ENCODE results near the gene GRM6.

GRM6 gene

GRCh38 chr5:178994580-178995340 lies at the start of gene GRM6:
Gene GRM6 (minus strand): TSS chr5:178995320. CDS start chr5:178994944, 376 bp downstream.
- no peak for DNase-seq

DNA sequence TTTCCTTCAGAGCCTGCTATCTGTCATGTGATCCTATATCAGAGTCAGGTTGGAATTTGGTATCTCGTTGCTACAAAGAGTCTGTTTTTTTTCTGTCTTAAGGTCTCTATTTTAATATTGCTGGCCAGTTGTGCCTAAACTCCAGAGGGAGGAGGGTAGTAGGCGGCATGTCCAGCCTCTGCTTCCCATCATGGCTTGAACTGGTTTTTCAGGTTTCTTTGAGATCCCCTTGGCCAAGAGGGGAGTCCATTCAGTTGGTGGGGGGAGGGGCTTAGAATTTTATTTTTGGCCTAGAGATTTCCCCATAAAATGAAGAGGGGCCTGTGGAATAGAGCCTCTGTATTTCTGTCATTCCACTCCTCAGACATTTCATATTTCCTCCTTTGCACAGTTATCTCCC lies 49.6 kb upstream of the GRM6 start:
- no peak for DNase-seq

DNA sequence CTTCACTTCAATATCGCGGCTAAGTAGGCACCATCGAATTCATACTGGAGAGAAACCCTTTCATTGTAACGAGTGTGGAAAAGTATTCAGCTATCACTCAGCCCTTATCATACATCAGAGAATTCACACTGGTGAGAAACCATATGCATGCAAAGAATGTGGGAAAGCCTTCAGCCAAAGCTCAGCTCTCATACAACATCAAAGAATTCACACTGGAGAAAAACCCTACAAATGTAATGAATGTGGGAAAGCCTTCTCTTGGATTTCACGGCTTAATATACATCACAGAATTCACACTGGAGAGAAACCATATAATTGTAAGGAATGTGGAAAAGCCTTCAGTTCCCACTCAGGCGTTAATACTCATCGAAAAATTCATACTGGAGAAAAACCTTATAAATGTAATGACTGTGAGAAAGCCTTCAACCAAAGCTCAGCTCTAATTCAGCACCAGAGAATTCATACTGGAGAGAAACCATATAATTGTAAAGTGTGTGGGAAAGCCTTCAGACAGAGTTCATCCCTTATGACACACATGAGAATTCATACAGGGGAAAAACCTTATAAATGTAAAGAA lies 38.0 kb upstream of the GRM6 start:
- DNase-seq: no peak

DNA sequence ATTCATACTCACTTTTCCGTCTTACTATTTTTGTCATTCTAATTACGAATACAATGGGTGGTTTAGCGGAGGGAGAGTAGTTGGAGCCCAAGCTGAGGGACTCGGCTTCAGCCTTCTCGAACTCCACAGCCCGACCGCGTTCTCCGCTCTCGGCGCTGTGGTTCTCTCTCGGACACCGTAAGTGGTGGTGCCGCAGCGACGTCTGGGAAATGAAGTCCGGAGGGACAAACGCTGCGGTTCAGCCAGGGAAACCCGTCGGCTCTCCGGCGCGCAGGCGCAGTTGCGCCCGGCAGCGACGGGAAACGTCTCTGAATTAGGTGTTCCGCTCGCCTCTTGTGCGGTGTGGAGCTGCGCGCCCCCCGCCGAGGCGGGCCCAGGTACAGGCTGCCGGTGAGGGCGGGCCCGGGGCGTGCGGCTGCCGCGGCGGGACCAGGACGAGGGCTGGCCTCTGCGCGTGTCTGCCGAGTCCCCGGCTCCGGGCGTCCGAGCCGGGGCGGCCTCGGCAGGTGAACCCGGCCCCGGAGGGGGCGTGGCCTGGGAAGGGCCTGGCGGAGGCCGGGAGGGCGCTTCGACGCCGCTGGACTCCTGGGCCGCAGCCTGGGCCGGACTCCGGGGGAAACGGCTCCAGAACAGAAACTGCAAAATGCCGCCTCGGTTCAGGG lies 28.5 kb upstream of the GRM6 start, which contains the start of gene ZNF879:
Gene ZNF879 (plus strand): TSS at position 277 of the 662 bp plus-strand sequence. CDS start 1,201 bp downstream, outside the sequence.
- peak; percentile 90 to 93 for DNase-seq

- DNase-seq: no peak
These were observed 13.5 kb upstream of the GRM6 start for GRCh38 chr5:179008667-179009066.

- DNase-seq: no peak
These were observed 11.4 kb upstream of the GRM6 start for GRCh38 chr5:179006564-179006963.

GRCh38 chr5:178998441-178998840 lies 3.3 kb upstream of the GRM6 start:
- no peak for DNase-seq

- no peak for DNase-seq
These were observed 2.1 kb upstream of the GRM6 start for GRCh38 chr5:178997191-178997590.

DNA sequence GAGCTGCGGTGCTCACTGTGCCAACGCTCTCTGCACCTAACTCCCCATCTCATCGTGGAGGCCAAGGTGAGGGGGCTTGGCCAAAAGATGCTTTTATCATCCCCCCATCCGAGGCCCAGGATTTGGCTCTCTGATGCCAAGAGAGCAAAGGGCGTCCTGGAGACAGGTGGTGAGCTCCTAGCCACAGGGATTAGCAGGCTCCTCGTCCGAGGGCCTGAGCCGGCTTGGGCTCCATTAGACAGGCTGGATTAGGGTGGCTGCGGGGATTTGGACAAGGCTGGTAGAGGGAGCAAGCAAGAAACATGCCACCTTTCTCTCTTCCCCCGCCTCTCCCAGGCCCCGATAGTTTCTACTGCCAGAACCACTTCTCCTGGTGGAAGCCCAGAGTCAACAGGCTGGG lies 1.0 kb upstream of the GRM6 start:
- DNase-seq: no peak

- DNase-seq: no peak
These were observed 196 bp upstream of the GRM6 start for GRCh38 chr5:178995341-178995690.

GRCh38 chr5:178993955-178994579 lies 1.1 kb downstream of the GRM6 start:
- no peak for DNase-seq

GRCh38 chr5:178993236-178993765 lies 1.8 kb downstream of the GRM6 start:
- no peak for DNase-seq

GRCh38 chr5:178992291-178992895 lies 2.7 kb downstream of the GRM6 start:
- no peak for DNase-seq

- no peak for DNase-seq
These were observed 3.7 kb downstream of the GRM6 start for GRCh38 chr5:178991190-178992145.

DNA sequence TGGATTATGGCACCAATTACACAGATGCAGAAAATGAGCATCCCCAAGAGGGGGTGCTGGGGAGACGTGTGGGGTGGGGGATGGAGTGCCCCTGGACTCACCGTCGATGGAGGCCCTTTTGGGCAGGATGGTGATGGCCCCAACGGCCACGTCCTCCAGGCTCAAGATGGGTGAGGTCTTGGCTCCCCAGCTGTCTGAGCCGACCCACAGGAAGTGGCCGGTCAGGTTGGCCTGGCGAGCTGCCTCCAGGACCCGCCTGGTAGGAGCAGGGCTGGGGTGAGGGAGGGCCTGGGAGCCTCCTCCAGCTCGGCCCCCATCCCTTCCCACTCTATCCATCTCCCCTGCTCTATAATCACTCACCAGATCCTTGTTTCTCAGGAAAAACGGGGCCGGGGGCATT lies 4.6 kb downstream of the GRM6 start:
- no peak for DNase-seq

- no peak for DNase-seq
These were observed 5.8 kb downstream of the GRM6 start for GRCh38 chr5:178989311-178989710.

GRCh38 chr5:178988436-178989220 lies 6.5 kb downstream of the GRM6 start:
- DNase-seq: no peak

GRCh38 chr5:178986326-178986960 lies 8.7 kb downstream of the GRM6 start:
- DNase-seq: no peak

DNA sequence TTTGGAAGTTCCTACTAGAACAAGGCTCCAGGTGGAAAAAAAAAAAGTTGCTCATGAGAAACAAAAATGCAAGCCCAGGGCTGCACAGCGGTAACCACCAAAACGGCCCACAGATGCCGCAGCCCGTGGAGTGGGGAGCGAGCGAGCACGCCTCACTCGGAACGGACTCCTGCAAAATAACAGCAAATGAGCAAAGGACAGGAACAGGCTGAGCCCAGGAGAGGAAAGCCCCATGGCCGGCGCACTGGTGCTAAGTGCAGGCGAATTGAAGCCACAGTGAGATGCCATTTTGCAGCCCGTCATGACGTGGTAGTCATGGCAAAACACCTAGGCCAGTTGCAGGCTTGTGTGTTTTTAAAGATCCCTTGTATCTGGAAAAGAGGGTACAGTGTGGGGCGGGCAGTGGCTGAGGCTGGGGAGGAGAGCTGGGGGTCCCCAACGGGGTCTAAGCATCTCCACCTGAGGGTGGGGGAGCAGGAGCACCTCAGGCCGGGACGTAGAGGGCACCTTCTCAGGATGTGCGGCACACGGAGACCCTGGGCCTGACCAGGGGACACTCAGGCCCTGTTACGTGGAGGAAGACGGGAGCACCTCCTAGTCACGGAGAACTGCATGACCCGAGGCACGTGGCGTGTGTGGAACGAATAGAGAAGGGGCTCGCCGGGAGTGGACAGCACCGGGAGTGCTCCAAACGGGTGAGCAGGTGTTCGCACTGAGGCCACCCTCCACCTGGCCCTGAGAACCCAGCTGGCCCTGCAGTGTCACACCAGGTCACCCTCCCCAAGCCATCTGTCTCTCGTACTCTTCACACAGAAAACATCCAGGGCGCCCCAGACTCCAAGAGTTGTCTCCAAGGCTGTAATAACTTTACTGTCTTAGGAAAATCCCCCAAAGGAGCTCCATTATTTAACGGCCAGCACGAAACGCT lies 10.7 kb downstream of the GRM6 start:
- no peak for DNase-seq

Measured in Kasumi-1 (cell line).